Posterior vena cava (tissue), 2 donors: ENCODE data around the gene PAX7. TPM values are rescaled to one million over a fixed set of nuclear protein-coding genes. Genes with fewer than 3 reads are reported as not detected.
"Not testable (repeated sequence)": the region's sequence is repeated elsewhere in the genome, so short reads cannot be mapped to it uniquely, and the experiment has no call there.

Experiments used
- DNase-seq: peaks from one replicate; pipeline ENCODE4 v3.0.0-alpha.2; 2020; ENCODE audit warnings: low spot score
- intact Hi-C, 2 donors: fragments of 100-400 bp; cut with DNase I; formaldehyde crosslinking; loops; one replicate each; pipeline versions ENCODE4 v1.14.1 to v1.14.2; 2022 to 2023
- total RNA-seq, 2 donors: library from RNA; stranded (reverse); fragmentation: NEBNext Ultra II Directional; extraction: Animal tissue kit (Norgen Biotek cat#: 25700); gene quantifications; one replicate each; pipeline ENCODE4 v1.2.1, GENCODE V29; 2021
- donor health status: DM: yes; HTN: yes; CAD: no.
- donor health status: DM: yes; HTN: yes; CAD: no.

PAX7 gene
- total RNA-seq, 2 donors from 2014 or later, result not detected

DNA sequence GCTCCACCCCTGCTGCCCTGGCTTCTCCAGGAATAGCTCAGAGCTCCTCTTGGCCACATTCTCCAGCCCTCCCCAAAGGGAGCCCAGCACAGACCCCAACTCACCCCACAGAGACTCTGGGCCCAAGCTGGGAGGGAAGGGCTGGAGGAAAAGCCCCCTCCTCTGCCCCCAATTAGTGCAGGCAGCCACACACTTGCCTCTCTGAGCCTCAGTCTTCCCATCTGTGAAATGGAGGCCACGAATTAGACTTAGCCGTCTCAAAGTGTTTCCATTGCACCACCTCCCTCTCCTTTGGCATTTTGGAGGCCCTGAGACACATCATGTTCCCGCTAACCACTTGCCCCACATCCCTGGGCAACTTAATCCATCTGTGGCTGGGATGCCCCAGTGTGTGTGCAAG, 108.0 kb downstream of the PAX7 start:
- intact Hi-C loops, result no loop called here
- no peak for DNase-seq

DNA sequence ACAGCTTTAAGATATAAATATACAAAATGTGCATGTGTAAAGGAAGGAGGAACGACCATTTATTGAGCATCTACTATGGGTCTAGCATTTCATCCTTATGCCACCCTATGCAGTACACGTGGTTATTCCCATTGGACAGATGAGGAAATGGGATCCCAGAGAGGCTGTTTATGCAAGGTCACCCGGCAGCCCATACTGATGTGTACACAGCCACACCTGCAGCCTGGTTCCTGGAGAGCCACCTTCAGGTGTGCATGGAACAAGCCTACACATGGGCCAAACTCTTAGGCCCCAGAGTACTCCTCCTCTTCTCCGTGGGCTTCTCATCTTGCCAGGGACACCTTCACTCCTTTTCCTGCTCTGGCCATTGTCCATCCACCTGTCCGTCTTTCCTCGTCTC, 108.8 kb downstream of the PAX7 start:
- intact Hi-C loops, result no loop called here
- DNase-seq, result no peak

- DNase-seq, result no peak
- intact Hi-C loops, result no loop called here
Observed at GRCh38 chr1:18739897-18740296, 109.3 kb downstream of the PAX7 start.

DNA sequence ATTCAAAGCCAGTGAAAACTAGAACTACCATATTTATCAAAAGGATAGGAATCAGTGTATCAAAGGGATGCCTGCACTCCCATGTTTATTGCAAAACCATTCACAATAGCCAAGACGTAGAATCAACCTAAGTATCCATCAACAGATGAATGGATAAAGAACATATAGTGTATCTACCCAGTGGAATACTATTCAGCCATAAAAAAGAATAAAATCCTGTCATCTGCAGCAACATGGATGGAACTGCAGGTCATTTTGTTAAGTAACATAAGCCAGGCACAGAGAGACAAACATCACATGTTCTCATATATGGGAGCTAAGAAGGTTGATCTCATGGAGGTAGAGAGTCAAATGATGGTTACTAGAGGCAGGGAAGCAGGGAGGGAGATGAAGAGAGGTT, 110.0 kb downstream of the PAX7 start:
- DNase-seq, result no peak
- intact Hi-C loops, result loop anchor here in 1 of 2 donors (1.0 kb wide), 1 partner anchor 11 kb away; no protein-coding TSS in a partner anchor

DNA sequence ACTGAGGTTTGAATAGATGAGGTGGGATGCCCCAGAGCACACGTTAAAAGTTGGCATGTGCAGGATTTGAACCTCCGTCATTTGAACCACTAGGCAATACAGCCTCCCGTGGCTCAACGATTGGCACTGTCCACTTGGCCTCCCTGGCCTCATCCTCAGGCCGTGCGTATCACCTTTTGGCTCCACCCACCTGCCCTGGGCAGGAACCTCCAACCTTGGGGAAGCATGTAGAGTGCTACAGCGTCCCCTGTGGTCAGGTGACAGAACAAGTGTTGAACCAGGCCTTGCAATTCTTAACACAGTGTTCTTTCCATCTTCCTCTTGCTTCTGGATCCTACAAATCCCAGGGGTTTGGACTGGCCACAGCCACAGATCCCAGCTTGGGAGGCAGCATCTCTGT, 112.6 kb downstream of the PAX7 start:
- intact Hi-C loops, result no loop called here
- DNase-seq, result no peak

DNA sequence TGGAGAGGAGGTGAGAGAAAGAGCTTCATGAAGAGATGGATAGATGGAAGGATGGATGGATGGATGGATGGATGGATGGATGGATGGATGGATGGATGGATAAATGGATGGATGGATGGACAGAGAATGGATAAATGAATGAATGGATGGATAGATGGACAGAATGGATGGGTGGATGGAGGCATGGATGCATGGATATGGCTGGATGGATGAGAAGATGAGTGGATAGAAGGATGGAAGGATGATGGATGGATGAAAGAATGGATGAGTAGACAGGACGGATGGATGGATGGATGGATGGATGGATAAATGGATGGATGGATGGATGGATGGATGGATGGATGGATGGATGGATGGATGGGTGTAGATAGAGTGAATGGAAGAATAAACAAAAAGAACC, 113.7 kb downstream of the PAX7 start:
- intact Hi-C loops, DNase-seq: not testable (repeated sequence)

DNA sequence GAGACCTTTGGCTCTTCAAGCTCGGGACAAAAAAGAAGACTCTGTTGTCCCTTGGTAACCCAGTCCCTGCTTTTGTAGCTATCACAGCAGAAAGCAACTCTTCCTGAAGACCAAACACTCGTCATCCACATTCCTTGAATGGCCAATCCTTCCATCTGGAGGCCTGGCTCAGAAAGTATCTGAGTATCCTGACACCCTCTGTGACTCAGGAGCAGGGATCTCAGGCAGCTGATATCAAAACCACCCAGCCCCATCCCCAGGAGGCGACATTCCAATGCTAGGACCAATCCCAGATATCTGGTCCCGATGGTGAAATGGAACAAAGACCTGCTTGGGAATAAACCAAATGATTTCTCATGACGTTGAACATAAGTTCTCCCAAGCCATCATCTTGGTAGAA, 116.3 kb downstream of the PAX7 start:
- intact Hi-C loops, result no loop called here
- no peak for DNase-seq

DNA sequence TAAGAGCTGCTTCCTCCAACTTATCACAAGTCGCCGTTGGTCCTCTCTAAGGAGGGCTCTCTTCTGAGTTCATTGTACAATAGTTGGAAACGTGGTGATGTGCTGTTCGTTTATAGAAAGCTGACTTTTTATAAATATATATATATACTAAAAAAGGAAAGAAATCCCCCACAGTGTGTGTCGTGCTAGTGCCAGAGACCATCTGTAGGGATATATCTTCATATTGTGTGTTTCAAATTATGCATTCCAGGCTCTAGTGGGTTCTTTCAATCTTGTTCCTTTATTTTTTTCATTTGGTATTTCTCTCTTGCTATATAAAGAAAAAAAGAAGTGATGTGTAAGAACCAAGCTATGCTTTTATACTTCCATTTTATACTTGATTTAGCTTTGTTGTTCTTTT, 117.0 kb downstream of the PAX7 start:
- no peak for DNase-seq
- intact Hi-C loops, result no loop called here

DNA sequence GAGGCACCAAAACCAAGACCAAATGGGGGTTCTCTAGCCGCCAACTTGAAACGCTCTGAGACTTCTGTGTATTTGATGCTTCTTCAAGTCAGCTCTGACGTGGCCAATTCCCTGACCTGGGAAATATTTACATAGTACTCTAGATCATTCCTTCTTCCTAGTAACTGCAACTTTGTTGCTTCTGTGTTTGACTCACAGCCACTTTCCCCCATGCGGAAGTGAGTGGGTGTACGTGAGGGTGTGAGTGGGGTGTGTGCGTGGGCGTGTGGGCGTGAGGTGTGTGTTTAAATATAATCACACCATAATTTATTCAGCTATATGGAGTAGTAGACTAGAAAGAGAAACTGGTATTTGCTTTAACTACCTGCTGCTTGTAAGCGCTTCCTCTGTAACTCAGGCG, 117.8 kb downstream of the PAX7 start:
- no peak for DNase-seq
- intact Hi-C loops, result no loop called here

GRCh38 chr1:18749569-18749968, 118.9 kb downstream of the PAX7 start:
- no peak for DNase-seq
- intact Hi-C loops, result no loop called here

- intact Hi-C loops, result loop anchor here in 1 of 2 donors (5.0 kb wide), 1 partner anchor 803 kb away; no protein-coding TSS in a partner anchor
- no peak for DNase-seq
Observed at GRCh38 chr1:18750600-18750999, 120.0 kb downstream of the PAX7 start.

GRCh38 chr1:18751425-18751824, 120.8 kb downstream of the PAX7 start:
- intact Hi-C loops, result loop anchor here in 1 of 2 donors (5.0 kb wide), 1 partner anchor 804 kb away; no protein-coding TSS in a partner anchor
- no peak for DNase-seq

- intact Hi-C loops, result loop anchor here in 1 of 2 donors (5.0 kb wide), 1 partner anchor 805 kb away; no protein-coding TSS in a partner anchor
- no peak for DNase-seq
Observed at GRCh38 chr1:18752409-18752808, 121.8 kb downstream of the PAX7 start.

DNA sequence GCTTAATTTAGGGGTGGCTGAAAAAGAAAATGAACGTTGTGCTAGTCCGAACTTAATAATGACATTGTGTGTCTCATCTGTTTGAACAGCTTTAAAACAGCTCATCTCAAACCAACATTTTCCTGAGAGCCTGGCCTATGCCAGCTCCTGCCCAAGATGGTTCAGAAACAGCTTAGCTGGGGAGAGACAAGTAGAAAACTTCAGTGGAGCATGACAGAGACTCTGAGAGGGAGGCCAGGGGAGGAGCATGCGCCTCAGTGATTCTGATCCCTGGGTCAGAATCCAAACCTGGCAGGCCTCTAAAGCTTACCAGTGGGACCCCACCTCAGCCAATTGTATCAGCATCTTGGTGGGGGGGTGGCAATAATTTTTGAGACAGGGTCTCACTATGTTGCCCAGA, 129.5 kb downstream of the PAX7 start:
- no peak for DNase-seq
- intact Hi-C loops, result no loop called here

DNA sequence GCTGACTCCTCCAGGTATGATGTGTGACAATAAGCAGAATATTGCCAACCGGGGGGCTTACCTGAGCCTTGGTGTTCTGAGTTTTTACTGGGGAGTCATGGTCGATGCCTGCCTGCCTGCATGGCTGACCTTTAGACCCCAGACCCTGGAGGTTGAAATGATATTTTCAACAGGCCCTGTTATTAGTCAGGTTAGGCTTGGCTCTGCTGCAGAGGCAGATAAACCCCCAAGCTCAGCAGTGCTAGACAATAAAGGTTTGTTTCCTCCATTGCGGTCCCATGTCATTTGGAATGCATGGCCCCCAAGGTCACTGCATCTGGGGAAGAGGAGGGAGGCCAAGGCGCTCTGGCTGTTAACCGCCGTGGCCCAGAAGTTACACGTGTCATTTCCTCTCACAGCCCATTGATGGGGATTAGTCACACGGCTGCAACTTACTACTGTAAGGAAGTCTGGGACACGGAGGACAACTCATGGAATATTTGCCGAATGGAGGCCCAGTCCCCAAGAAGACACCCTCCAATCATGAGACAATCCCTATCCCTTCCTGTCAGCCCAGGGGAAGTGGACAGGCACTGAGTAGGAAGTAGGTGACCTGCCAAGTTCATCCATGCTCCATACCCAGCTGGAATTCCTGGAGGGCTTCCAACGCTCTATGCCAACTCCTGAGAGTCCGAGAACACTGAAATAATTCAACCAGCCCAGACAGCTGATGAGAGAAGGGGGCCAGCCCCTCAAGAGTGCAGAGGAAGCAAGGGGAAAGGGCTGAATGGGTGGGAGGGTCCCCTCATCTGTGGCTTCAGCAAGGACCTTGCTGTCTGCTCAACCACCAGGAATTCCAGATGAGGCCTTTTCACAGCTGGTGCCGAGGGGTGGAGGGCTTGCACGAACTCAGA, 131.5 kb downstream of the PAX7 start:
- intact Hi-C loops, result no loop called here
- no peak for DNase-seq

- intact Hi-C loops, result no loop called here
- DNase-seq, result no peak
Observed at GRCh38 chr1:18764362-18764761, 133.7 kb downstream of the PAX7 start.

- intact Hi-C loops, result no loop called here
Observed at GRCh38 chr1:18765725-18766124, 135.1 kb downstream of the PAX7 start.

GRCh38 chr1:18766328-18766727, 135.7 kb downstream of the PAX7 start:
- DNase-seq, result no peak
- intact Hi-C loops, result no loop called here

More at GRCh38 chr1:18765725-18766124, 135.1 kb downstream of the PAX7 start:
- DNase-seq, result no peak

DNA sequence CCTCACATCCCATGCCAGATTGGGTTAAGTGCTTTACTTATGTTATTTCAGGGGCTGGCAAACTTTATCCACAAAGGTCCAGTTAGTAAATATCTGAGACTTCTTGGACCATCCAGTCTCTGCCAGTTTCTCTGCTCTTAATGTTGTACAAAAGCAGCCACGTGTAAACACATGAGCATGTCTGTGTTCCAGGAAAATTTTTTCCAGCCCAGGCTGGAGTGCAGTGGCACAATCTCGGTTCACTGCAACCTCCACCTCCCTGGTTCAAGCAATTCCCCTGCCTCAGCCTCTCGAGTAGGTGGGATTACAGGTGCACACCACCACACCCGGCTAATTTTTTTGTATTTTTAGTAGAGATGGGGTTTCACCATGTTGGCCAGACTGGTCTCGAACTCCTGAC, 136.9 kb downstream of the PAX7 start:
- DNase-seq, intact Hi-C loops: not testable (repeated sequence)

- no peak for DNase-seq
- intact Hi-C loops, result no loop called here
Observed at GRCh38 chr1:18768086-18768485, 137.4 kb downstream of the PAX7 start.

DNA sequence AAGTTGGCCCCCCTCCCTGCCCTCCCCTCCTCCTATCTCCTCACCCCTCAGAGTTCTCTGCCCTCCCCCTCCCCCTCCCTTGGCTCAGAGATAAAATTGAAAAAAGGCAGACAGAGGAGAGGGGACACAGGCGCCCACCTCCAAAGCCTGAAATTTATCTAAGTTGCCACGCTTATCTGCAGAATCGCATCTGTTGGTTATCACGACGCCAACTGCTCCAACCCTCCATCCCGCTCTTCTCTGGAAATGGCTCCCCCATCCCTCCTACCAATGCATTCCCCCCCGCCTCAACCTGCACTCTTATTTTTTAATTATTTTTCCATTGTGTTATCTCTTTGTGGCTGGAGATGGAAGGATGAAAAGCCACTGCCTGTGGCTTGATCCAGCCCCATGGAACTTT, 138.5 kb downstream of the PAX7 start:
- intact Hi-C loops, result no loop called here
- no peak for DNase-seq
